Adrenal gland (tissue), 5 donors: Measurements from ENCODE around the gene ANKS6.

ENCODE experiments used
- CTCF ChIP-seq, 6 experiments: fragments of 450-650 bp in 4 of 6; fragments of 200-600 bp in 2 of 6; sonication (generic) in 1 of 6; IDR thresholded peaks; 1 replicate in 5 of 6; 2 replicates in 1 of 6; pipeline versions ENCODE4 v1.5.1 to v1.8.0; 2016 to 2021; ENCODE audit warnings: antibody characterized with exemption in 6 of 6, mild to moderate bottlenecking in 2 of 6, moderate library complexity in 1 of 6
- POLR2A ChIP-seq, 2 donors: fragments of 450-650 bp; IDR thresholded peaks; one replicate each; pipeline ENCODE4 v1.6.1; 2017; ENCODE audit warnings: antibody characterized with exemption in 2 of 2, mild to moderate bottlenecking in 2 of 2, moderate library complexity in 1 of 2
- donor health status: DM: no; HTN: no; CAD: no.

- TF ChIP-seq CTCF (IDR thresholded peaks at IDR 0.05): no peak
- no peak for TF ChIP-seq POLR2A (IDR thresholded peaks at IDR 0.05)
Observed at GRCh38 chr9:98836206-98836605, 39.9 kb upstream of the ANKS6 start.
